Measurements from ENCODE around the gene AJM1. TPM values are rescaled to one million over a fixed set of nuclear protein-coding genes. Genes with fewer than 3 reads are reported as not detected.

AJM1 gene
- total RNA-seq, 4 donors from 2014 or later: 2.5 to 10.9 (median 5.7) TPM

GRCh38 chr9:136851941-136852663 lies 9.8 kb downstream of the AJM1 start, which contains the start of gene MAMDC4:
TSS of gene MAMDC4 (plus strand) at chr9:136852346. CDS start at chr9:136852417, 71 bp downstream.
- no peak for ATAC-seq
- TF ChIP-seq EP300 (IDR thresholded peaks at IDR 0.05): no peak
- TF ChIP-seq POLR2AphosphoS5 (IDR thresholded peaks at IDR 0.05): no peak
- no peak for TF ChIP-seq POLR2A (IDR thresholded peaks at IDR 0.05)
- TF ChIP-seq, protein P1, sequence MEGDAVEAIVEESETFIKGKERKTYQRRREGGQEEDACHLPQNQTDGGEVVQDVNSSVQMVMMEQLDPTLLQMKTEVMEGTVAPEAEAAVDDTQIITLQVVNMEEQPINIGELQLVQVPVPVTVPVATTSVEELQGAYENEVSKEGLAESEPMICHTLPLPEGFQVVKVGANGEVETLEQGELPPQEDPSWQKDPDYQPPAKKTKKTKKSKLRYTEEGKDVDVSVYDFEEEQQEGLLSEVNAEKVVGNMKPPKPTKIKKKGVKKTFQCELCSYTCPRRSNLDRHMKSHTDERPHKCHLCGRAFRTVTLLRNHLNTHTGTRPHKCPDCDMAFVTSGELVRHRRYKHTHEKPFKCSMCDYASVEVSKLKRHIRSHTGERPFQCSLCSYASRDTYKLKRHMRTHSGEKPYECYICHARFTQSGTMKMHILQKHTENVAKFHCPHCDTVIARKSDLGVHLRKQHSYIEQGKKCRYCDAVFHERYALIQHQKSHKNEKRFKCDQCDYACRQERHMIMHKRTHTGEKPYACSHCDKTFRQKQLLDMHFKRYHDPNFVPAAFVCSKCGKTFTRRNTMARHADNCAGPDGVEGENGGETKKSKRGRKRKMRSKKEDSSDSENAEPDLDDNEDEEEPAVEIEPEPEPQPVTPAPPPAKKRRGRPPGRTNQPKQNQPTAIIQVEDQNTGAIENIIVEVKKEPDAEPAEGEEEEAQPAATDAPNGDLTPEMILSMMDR (IDR thresholded peaks at IDR 0.05): no peak
- H3K27me3 ChIP-seq: peaks cover 14% of the 10 kb centered on the region
- peaks cover 0 to 16% of the 10 kb centered on the region in 2 donors for H3K36me3 ChIP-seq
- peaks cover 0 to 40% (median 18%) of the 10 kb centered on the region in 3 donors for H3K4me1 ChIP-seq
- no peak within 1 kb of the TSS for H3K4me3 ChIP-seq
- WGBS, 2 donors (ENCODE audit: low coverage in 1 of 2): no CpG with 5 or more reads among the region's 23 CpGs
- H3K27ac ChIP-seq: no peak within 1 kb of the TSS
- H3K9me3 ChIP-seq: no peaks in the 10 kb centered on the region

DNA sequence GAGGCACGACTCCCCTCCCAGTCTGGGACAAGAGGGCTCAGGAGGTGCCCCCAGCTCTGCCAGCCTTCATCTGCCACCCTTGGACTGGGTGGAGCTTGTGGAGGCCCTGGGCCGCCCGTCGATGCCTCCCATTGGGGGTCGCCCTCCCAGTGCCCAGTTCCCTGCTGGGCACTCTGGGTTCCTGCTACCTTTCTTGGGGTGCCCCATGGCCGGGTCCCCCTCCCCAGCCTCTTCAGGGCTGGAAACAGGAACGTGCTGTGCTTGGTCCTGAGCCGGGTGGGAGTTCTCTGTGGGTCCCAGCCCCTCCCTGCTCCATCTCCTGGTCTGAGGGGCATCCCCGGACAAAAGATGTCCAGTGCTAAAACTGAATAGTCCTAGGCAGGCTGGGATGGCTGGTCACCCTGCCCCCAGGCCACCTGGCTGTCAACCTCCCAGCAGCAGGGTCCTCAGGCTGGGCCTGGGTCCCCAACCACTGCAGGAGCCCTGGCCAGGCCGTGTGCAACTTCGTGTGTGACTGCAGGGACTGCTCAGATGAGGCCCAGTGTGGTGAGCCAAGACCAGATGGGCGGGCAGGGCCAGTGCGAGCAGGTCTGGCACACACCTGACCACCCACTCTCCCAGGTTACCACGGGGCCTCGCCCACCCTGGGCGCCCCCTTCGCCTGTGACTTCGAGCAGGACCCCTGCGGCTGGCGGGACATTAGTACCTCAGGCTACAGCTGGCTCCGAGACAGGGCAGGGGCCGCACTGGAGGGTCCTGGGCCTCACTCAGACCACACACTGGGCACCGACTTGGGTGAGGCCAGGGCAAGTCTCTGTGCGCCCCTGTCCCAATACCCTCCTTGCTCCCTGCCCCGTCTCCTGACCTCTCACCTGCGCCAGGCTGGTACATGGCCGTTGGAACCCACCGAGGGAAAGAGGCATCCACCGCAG lies 10.7 kb downstream of the AJM1 start:
- H3K27me3 ChIP-seq: peaks cover 6% of the 10 kb centered on the region
- H3K4me3 ChIP-seq: no peak overlapping the region
- H3K36me3 ChIP-seq: peaks cover 0 to 16% of the 10 kb centered on the region in 2 donors
- no peak for ATAC-seq
- TF ChIP-seq, protein P1 (IDR thresholded peaks at IDR 0.05): no peak
- no peak for TF ChIP-seq POLR2AphosphoS5 (IDR thresholded peaks at IDR 0.05)
- TF ChIP-seq POLR2A (IDR thresholded peaks at IDR 0.05): no peak
- no peak for TF ChIP-seq EP300 (IDR thresholded peaks at IDR 0.05)
- H3K4me1 ChIP-seq: peaks cover 0 to 32% (median 10%) of the 10 kb centered on the region in 3 donors
- WGBS, 2 donors (ENCODE audit: low coverage in 1 of 2): 100% methylated on average over 2 of the region's 29 CpGs; no CpG with 5 or more reads in 1 of the 2 donors
- no peak overlapping the region for H3K27ac ChIP-seq
- no peaks in the 10 kb centered on the region for H3K9me3 ChIP-seq

GRCh38 chr9:136853596-136854112 lies 11.4 kb downstream of the AJM1 start:
- TF ChIP-seq POLR2A (IDR thresholded peaks at IDR 0.05) (no peak), EP300 (IDR thresholded peaks at IDR 0.05) (no peak), POLR2AphosphoS5 (IDR thresholded peaks at IDR 0.05) (no peak)
- TF ChIP-seq, protein P1 (IDR thresholded peaks at IDR 0.05): no peak
- Histone ChIP-seq H3K36me3 (peaks cover 0 to 16% of the 10 kb centered on the region in 2 donors), H3K27me3 (no peaks in the 10 kb centered on the region), H3K4me3 (no peak overlapping the region), H3K9me3 (no peaks in the 10 kb centered on the region), H3K27ac (no peak overlapping the region), H3K4me1 (peaks cover 0 to 26% (median 9%) of the 10 kb centered on the region in 3 donors)
- WGBS, 2 donors (ENCODE audit: low coverage in 1 of 2): no CpG with 5 or more reads among the region's 18 CpGs
- no peak for ATAC-seq

- H3K4me1 ChIP-seq: peaks cover 0 to 32% (median 12%) of the 10 kb centered on the region in 3 donors
- H3K4me3 ChIP-seq: no peak overlapping the region
- ATAC-seq: no peak
- no peaks in the 10 kb centered on the region for H3K9me3 ChIP-seq
- TF ChIP-seq POLR2A (IDR thresholded peaks at IDR 0.05) (no peak), POLR2AphosphoS5 (IDR thresholded peaks at IDR 0.05) (no peak), EP300 (IDR thresholded peaks at IDR 0.05) (no peak)
- TF ChIP-seq, protein P1 (IDR thresholded peaks at IDR 0.05): no peak
- H3K36me3 ChIP-seq: peaks cover 0 to 16% of the 10 kb centered on the region in 2 donors
- H3K27ac ChIP-seq: no peak overlapping the region
- WGBS, 2 donors (ENCODE audit: low coverage in 1 of 2): 73% methylated on average over 3 of the region's 30 CpGs; no CpG with 5 or more reads in 1 of the 2 donors
- no peaks in the 10 kb centered on the region for H3K27me3 ChIP-seq
Observed at GRCh38 chr9:136854113-136854841, 12.0 kb downstream of the AJM1 start.

Measured in gastroesophageal sphincter (tissue), 4 donors.